ENCODE results near the gene RABGAP1.

Gene RABGAP1

GRCh38 chr9:122986010-122986409 is 45.2 kb downstream of the RABGAP1 start:
- ChIA-PET POLR2A (no interaction called here), CTCF (interaction anchor here (1.1 to 2.2 kb wide), 2 partner anchors 9 to 364 kb away, joined by 3 to 9 read pairs; no protein-coding TSS in a partner anchor)
- H3K9me3 ChIP-seq (ENCODE audit: control insufficient read depth, insufficient read depth, low read depth, low read length), result no peaks in the 10 kb centered on the region
- H3K36me3 ChIP-seq (ENCODE audit: control insufficient read depth in 2 of 2, insufficient read depth in 1 of 2, low read length in 2 of 2), result peaks cover 15 to 55% of the 10 kb centered on the region in 2 experiments
- no peak overlapping the region for H3K4me3 ChIP-seq (ENCODE audit: low read depth, low read length)
- no peak for TF ChIP-seq INSM2 (tag by site-specific recombination; IDR thresholded peaks at IDR 0.05)
- H3K27ac ChIP-seq (ENCODE audit: extremely low read depth, low read depth, low read length), result no peak overlapping the region
- no peaks in the 10 kb centered on the region for H3K4me1 ChIP-seq (ENCODE audit: control insufficient read depth, insufficient read depth, low read length)

DNA sequence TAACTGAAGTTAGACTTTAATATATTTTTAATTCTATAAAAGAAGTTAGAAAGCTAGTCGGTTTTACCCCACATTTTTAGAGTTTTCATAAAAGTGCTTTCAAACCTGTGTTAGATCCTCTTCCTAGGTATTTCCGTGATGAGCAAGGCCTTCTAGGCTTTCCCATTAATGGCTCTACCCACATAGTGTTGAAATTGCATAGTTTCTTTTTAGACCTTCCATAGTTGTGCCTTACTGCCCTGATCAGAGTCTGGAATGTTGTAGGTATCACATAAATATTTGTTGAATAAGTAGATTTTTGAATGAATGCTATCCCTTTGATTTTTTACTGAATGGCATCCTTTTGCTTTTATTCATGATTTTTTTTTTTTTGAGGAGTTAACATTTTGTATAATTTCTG is 47.3 kb downstream of the RABGAP1 start:
- TF ChIP-seq, protein P1, sequence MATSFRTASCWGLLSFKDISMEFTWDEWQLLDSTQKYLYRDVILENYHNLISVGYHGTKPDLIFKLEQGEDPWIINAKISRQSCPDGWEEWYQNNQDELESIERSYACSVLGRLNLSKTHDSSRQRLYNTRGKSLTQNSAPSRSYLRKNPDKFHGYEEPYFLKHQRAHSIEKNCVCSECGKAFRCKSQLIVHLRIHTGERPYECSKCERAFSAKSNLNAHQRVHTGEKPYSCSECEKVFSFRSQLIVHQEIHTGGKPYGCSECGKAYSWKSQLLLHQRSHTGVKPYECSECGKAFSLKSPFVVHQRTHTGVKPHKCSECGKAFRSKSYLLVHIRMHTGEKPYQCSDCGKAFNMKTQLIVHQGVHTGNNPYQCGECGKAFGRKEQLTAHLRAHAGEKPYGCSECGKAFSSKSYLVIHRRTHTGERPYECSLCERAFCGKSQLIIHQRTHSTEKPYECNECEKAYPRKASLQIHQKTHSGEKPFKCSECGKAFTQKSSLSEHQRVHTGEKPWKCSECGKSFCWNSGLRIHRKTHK (tag by site-specific recombination; IDR thresholded peaks at IDR 0.05), result no peak
- TF ChIP-seq ZNF510 (tag by site-specific recombination; IDR thresholded peaks at IDR 0.05; ENCODE audit: insufficient replicate concordance) (no peak), GLIS2 (tag by site-specific recombination; IDR thresholded peaks at IDR 0.05) (no peak), YY1 (tag by site-specific recombination; IDR thresholded peaks at IDR 0.05) (no peak), ZNF580 (tag by site-specific recombination; IDR thresholded peaks at IDR 0.05) (no peak), ZNF624 (tag by site-specific recombination; IDR thresholded peaks at IDR 0.05) (no peak), ZSCAN4 (tag by site-specific recombination; IDR thresholded peaks at IDR 0.05) (no peak), EGR2 (tag by site-specific recombination; IDR thresholded peaks at IDR 0.05; ENCODE audit: low read depth) (no peak), ZNF777 (tag by site-specific recombination; IDR thresholded peaks at IDR 0.05; ENCODE audit: borderline replicate concordance) (no peak), OSR2 (tag by site-specific recombination; IDR thresholded peaks at IDR 0.05) (no peak), ZNF555 (tag by site-specific recombination; conservative IDR thresholded peaks at IDR 0.05) (no peak), ZFP69B (tag by site-specific recombination; IDR thresholded peaks at IDR 0.05) (no peak), ZNF10 (tag by site-specific recombination; IDR thresholded peaks at IDR 0.05) (no peak), ZNF391 (tag by site-specific recombination; IDR thresholded peaks at IDR 0.05; ENCODE audit: borderline replicate concordance, low read depth) (no peak)
- peaks cover 23 to 61% of the 10 kb centered on the region in 2 experiments for H3K36me3 ChIP-seq (ENCODE audit: control insufficient read depth in 2 of 2, insufficient read depth in 1 of 2, low read length in 2 of 2)
- H3K4me3 ChIP-seq (ENCODE audit: low read depth, low read length), result no peak overlapping the region
- no peaks in the 10 kb centered on the region for H3K9me3 ChIP-seq (ENCODE audit: control insufficient read depth, insufficient read depth, low read depth, low read length)
- H3K27ac ChIP-seq (ENCODE audit: extremely low read depth, low read depth, low read length), result no peak overlapping the region
- H3K4me1 ChIP-seq (ENCODE audit: control insufficient read depth, insufficient read depth, low read length), result no peaks in the 10 kb centered on the region
- POLR2A ChIA-PET, result no interaction called here
- CTCF ChIA-PET, result interaction anchor here (0.8 to 2.2 kb wide), 2 partner anchors 86 to 362 kb away, joined by 7 to 9 read pairs; no protein-coding TSS in a partner anchor

DNA sequence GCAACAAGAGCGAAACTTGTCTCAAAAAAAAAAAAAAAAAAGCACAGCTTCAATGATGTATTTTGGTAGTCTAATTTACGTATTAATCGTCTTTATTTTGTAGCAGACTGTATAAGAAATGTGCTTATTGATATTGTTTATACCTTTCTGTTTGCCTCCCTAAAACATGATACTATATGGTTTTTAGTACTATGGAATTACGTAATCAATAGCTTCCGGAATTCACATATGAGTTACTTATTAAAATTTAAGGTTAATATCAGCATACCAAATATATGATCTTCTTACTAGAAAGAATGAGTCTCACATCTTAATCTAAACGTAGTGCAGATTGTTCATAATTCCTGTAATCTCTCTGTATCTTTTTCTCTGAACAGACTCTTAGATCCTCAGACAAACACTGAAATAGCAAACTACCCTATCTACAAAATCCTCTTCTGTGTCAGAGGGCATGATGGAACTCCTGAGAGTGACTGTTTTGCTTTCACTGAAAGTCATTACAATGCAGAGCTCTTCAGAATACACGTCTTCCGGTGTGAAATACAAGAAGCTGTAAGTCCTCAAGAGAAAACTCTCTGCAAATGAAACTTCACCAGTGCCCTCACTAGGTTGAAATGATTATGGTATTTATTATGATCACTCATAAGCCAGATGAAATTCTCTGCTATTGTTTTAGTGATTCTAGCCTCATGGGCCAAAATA is 48.3 kb downstream of the RABGAP1 start:
- no peaks in the 10 kb centered on the region for H3K9me3 ChIP-seq (ENCODE audit: control insufficient read depth, insufficient read depth, low read depth, low read length)
- peaks cover 23 to 56% of the 10 kb centered on the region in 2 experiments for H3K36me3 ChIP-seq (ENCODE audit: control insufficient read depth in 2 of 2, insufficient read depth in 1 of 2, low read length in 2 of 2)
- H3K4me1 ChIP-seq (ENCODE audit: control insufficient read depth, insufficient read depth, low read length), result no peaks in the 10 kb centered on the region
- no peak overlapping the region for H3K4me3 ChIP-seq (ENCODE audit: low read depth, low read length)
- no peak for TF ChIP-seq HOXA7 (CRISPR knock-in tag; IDR thresholded peaks at IDR 0.05; ENCODE audit: borderline replicate concordance)
- TF ChIP-seq PRDM1 (tag by site-specific recombination; IDR thresholded peaks at IDR 0.05), result 0 out of 2 replicates have a peak, but pooled peaks have one; percentile 9
- no peak for TF ChIP-seq ZNF785 (tag by site-specific recombination; IDR thresholded peaks at IDR 0.05)
- no peak for TF ChIP-seq KLF8 (tag by site-specific recombination; IDR thresholded peaks at IDR 0.05)
- TF ChIP-seq HIC1 (tag by site-specific recombination; IDR thresholded peaks at IDR 0.05), result no peak
- TF ChIP-seq, protein P2, sequence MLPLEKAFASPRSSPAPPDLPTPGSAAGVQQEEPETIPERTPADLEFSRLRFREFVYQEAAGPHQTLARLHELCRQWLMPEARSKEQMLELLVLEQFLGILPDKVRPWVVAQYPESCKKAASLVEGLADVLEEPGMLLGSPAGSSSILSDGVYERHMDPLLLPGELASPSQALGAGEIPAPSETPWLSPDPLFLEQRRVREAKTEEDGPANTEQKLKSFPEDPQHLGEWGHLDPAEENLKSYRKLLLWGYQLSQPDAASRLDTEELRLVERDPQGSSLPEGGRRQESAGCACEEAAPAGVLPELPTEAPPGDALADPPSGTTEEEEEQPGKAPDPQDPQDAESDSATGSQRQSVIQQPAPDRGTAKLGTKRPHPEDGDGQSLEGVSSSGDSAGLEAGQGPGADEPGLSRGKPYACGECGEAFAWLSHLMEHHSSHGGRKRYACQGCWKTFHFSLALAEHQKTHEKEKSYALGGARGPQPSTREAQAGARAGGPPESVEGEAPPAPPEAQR (tag by site-specific recombination; IDR thresholded peaks at IDR 0.05), result no peak
- H3K27ac ChIP-seq (ENCODE audit: extremely low read depth, low read depth, low read length), result no peak overlapping the region
- CTCF ChIA-PET, result interaction anchor here (0.7 to 0.8 kb wide), 2 partner anchors 68 to 87 kb away, joined by 3 to 7 read pairs; no protein-coding TSS in a partner anchor
- POLR2A ChIA-PET, result interaction anchor here (0.6 kb wide), 1 partner anchor 19 kb away, joined by 4 read pairs; no protein-coding TSS in a partner anchor

Data from HEK293 (cell line).